ENCODE data around the gene TUBA3D. TPM values are rescaled to one million over a fixed set of nuclear protein-coding genes. Genes with fewer than 3 reads are reported as not detected.
A peak's percentile ranks its signal among the peaks of the same experiment; 100 is the strongest.
"Not testable (repeated sequence)": the region's sequence is repeated elsewhere in the genome, so short reads cannot be mapped to it uniquely, and the experiment has no call there.

TUBA3D gene
- total RNA-seq, 5 donors from 2014 or later (not counting 1 experiment from before 2014, with no cell fraction given): not detected

DNA sequence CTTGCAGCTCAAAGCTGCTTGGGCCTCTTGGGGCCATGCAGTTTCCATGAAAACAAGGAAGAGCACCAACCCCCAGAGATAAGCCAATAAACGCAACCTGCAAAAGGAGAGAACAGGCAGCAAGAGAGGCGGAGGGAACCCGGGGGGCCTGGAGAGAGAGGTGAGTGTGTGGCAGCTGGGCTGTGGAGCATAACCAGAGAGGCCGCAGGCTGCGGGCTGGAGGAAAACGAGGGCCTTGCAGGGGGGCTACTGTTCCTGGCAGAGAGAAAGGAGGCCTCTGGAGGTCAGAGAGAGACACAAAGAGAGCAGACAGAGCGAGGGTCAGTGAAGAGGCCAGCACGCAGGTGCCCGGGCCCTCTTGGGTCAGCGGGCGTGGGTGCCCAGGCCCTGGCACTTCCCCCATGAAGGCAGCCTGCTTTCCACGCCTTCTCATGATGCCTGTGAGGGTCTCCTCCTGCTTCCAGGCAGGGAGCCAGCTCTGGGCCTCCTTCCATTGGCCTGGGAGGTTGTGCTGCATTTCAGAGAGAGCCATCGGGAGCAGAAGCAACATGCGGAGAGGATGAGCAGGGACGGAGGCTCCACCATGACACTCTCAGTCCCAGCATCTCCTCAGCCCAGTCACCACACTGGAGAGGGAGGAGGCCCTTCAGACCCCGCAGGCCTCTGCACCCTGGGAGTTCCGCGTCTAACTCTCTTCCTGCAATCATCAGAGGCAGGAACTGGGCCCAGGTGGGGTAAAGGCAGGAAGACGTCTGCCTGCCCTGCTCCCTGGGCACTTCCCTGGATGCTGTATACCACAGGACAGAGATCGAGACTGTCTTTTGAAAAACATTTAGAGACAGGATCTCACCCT lies 14.9 kb downstream of the TUBA3D start:
- H3K27me3 Mint-ChIP-seq; POLR2A ChIA-PET; CTCF ChIA-PET; H3K27me3 ChIP-seq (replicated peaks in 1 of 2; ENCODE audit: control insufficient read depth in 2 of 2, extremely low read depth in 1 of 2, insufficient read depth in 2 of 2, low read length in 1 of 2); H3K36me3 Mint-ChIP-seq; H3K27ac ChIP-seq (ENCODE audit: low read length); H3K9me3 Mint-ChIP-seq; H3K36me3 ChIP-seq (ENCODE audit: control insufficient read depth in 2 of 2, extremely low read depth in 1 of 2, insufficient read depth in 1 of 2, low read length in 1 of 2); ATAC-seq (replicated peaks in 1 of 4); H3K9me3 ChIP-seq: not testable (repeated sequence)
- Mint-ChIP-seq H3K4me1 (peaks cover 42 to 52% (median 51%) of the 10 kb centered on the region in 3 donors), H3K4me3 (peak overlapping the region; percentile 81 to 87 (median 82)), H3K27ac (peak overlapping the region; percentile 87 to 89)
- H3K4me3 ChIP-seq (ENCODE audit: control insufficient read depth in 1 of 2, extremely low read depth in 1 of 2, low read length in 1 of 2): peak overlapping the region; percentile 26 to 54
- 66% methylated on average over 13 of the region's 20 CpGs for WGBS (ENCODE audit: insufficient coverage)
- H3K4me1 ChIP-seq (ENCODE audit: control insufficient read depth in 1 of 2, extremely low read depth in 1 of 2, insufficient read depth in 2 of 2, low read length in 2 of 2): peaks cover 5 to 43% of the 10 kb centered on the region in 2 experiments
- peak in 16 of 35 experiments; percentile 6 to 47 (median 16) for DNase-seq

DNA sequence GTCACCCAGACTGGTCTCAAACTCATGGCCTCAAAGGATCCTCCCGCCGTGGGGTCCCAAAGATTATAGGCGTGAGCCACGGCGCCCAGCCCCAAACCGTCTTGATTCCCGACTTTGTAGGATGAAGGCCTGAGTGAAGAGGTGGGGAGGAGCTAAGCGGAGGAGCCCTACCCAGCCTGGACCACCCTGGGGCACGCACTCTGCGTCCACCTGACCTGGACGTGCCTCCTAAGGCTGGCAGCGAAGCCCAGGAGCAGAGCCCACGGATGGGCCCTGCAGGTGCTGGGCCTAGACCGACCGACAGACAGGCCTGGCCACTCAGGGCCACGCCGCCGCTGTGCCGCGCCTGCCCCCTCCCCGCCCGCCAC lies 15.5 kb downstream of the TUBA3D start:
- Mint-ChIP-seq H3K4me3 (peak overlapping the region; percentile 81 to 87 (median 82)), H3K4me1 (peaks cover 43 to 54% (median 53%) of the 10 kb centered on the region in 3 donors), H3K27ac (peak overlapping the region; percentile 87 to 89)
- H3K9me3 Mint-ChIP-seq; ATAC-seq (replicated peaks in 1 of 4); H3K36me3 ChIP-seq (ENCODE audit: control insufficient read depth in 2 of 2, extremely low read depth in 1 of 2, insufficient read depth in 1 of 2, low read length in 1 of 2); POLR2A ChIA-PET; H3K36me3 Mint-ChIP-seq; H3K27me3 Mint-ChIP-seq; H3K27ac ChIP-seq (ENCODE audit: low read length); H3K27me3 ChIP-seq (replicated peaks in 1 of 2; ENCODE audit: control insufficient read depth in 2 of 2, extremely low read depth in 1 of 2, insufficient read depth in 2 of 2, low read length in 1 of 2); H3K9me3 ChIP-seq; DNase-seq; CTCF ChIA-PET: not testable (repeated sequence)
- WGBS (ENCODE audit: insufficient coverage): 11% methylated on average over 12 of the region's 22 CpGs
- H3K4me3 ChIP-seq (ENCODE audit: control insufficient read depth in 1 of 2, extremely low read depth in 1 of 2, low read length in 1 of 2): peak overlapping the region; percentile 26 to 54
- H3K4me1 ChIP-seq (ENCODE audit: control insufficient read depth in 1 of 2, extremely low read depth in 1 of 2, insufficient read depth in 2 of 2, low read length in 2 of 2): peaks cover 5 to 43% of the 10 kb centered on the region in 2 experiments

DNA sequence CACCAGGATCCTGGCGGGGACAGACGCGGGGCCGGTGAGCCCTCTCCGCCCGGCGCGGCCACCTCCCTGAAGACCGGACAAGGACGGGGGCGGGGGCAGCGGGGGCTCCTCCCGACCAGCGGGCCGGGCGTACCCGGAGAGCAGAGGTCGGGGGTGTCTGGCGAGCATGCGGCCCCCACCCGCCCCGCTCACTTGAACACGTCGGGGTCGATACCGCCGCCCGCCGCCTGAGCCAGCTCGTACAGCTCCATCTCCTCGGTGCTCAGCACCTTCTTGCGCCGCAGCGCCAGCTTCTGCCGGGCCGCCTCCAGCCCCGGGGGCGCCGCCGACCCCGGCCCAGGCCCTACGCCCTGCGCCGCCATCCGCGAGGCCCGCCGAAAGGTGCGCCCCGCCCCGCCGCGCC lies 16.1 kb downstream of the TUBA3D start, which contains the start of gene MZT2A:
Gene MZT2A (minus strand): TSS at position 383 of the 403 bp plus-strand sequence. CDS start 21 bp downstream, at position 362.
- 0% methylated on average over 50 of the region's 53 CpGs for WGBS (ENCODE audit: insufficient coverage)
- H3K4me3 Mint-ChIP-seq: peak within 1 kb of the TSS; percentile 94 to 96 (median 95)
- CTCF ChIA-PET: interaction anchor here (0.6 to 1.4 kb wide), 3 partner anchors 11 to 398 kb away, joined by 3 to 13 read pairs (median 9); partner anchors contain the start of gene FAM168B (in 1 of the 2)
- H3K27ac Mint-ChIP-seq: peak within 1 kb of the TSS; percentile 95 to 98
- H3K4me3 ChIP-seq (ENCODE audit: control insufficient read depth in 1 of 2, extremely low read depth in 1 of 2, low read length in 1 of 2): peak within 1 kb of the TSS; percentile 74 to 91
- H3K9me3 ChIP-seq; H3K36me3 ChIP-seq (ENCODE audit: control insufficient read depth in 2 of 2, extremely low read depth in 1 of 2, insufficient read depth in 1 of 2, low read length in 1 of 2); H3K36me3 Mint-ChIP-seq; H3K9me3 Mint-ChIP-seq; H3K27me3 ChIP-seq (replicated peaks in 1 of 2; ENCODE audit: control insufficient read depth in 2 of 2, extremely low read depth in 1 of 2, insufficient read depth in 2 of 2, low read length in 1 of 2); H3K27me3 Mint-ChIP-seq; POLR2A ChIA-PET: not testable (repeated sequence)
- DNase-seq (peak in 6 of 35 experiments; percentile 1 to 84 (median 10)), ATAC-seq (replicated peaks in 1 of 4) (peak in 1 of 4 experiments; percentile 0)
- peaks cover 41 to 54% (median 53%) of the 10 kb centered on the region in 3 donors for H3K4me1 Mint-ChIP-seq
- H3K4me1 ChIP-seq (ENCODE audit: control insufficient read depth in 1 of 2, extremely low read depth in 1 of 2, insufficient read depth in 2 of 2, low read length in 2 of 2): peaks cover 5 to 43% of the 10 kb centered on the region in 2 experiments
- peak within 1 kb of the TSS; percentile 92 for H3K27ac ChIP-seq (ENCODE audit: low read length)

DNA sequence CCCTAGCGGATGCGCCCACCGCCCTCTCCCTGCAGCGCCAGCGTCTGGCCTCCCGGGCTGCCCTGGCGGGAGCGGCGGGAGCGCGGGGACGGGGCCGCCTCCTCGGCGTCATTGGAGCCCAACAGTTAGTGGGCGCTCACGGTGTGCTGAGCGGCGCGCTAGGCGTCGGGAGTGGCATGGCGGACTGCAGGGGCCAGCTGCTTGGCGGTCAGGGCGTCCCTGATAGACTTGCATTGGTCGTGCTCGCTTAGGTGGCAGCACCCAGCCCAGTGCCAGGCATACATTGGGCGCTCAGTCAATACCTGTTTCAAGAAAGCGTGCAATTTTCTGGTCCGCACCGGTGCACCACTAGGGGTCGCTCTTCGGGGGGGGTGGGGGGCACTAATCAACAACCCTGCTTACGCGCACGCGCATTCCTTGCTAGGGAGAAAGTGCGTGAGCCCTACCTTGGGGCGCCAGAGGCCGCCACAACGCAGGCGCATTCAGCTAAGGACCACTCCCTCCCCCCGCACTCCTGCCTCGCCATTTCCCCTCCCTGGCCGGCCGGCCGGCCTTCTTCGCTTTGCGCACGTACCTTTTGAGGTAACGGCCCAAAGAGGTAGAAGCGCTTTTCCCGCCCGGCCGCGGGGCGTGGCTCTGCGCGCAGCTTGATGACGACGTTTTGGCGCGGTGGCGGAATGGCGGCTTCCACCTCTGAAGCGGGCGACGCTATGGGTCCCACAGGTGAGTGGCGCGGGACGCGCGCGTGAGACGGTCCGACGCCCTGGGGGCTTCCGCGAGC lies 16.7 kb downstream of the TUBA3D start:
- Mint-ChIP-seq H3K4me1 (peaks cover 44 to 54% (median 53%) of the 10 kb centered on the region in 3 donors), H3K27ac (peak overlapping the region; percentile 95 to 98), H3K4me3 (peak overlapping the region; percentile 94 to 96 (median 95)), H3K27me3 (no peaks in the 10 kb centered on the region), H3K36me3 (peaks cover 4% of the 10 kb centered on the region), H3K9me3 (no peaks in the 10 kb centered on the region)
- Histone ChIP-seq H3K4me3 (ENCODE audit: control insufficient read depth in 1 of 2, extremely low read depth in 1 of 2, low read length in 1 of 2) (peak overlapping the region; percentile 74 to 91), H3K4me1 (ENCODE audit: control insufficient read depth in 1 of 2, extremely low read depth in 1 of 2, insufficient read depth in 2 of 2, low read length in 2 of 2) (peaks cover 5 to 43% of the 10 kb centered on the region in 2 experiments), H3K27me3 (replicated peaks in 1 of 2; ENCODE audit: control insufficient read depth in 2 of 2, extremely low read depth in 1 of 2, insufficient read depth in 2 of 2, low read length in 1 of 2) (no peaks in the 10 kb centered on the region), H3K36me3 (ENCODE audit: control insufficient read depth in 2 of 2, extremely low read depth in 1 of 2, insufficient read depth in 1 of 2, low read length in 1 of 2) (peaks cover 0 to 3% of the 10 kb centered on the region in 2 donors), H3K9me3 (no peaks in the 10 kb centered on the region), H3K27ac (ENCODE audit: low read length) (peak overlapping the region; percentile 92)
- WGBS (ENCODE audit: insufficient coverage): under 1% methylated on average over 72 of the region's 79 CpGs
- ChIA-PET CTCF (interaction anchor here (0.6 to 1.4 kb wide), 8 partner anchors 10 to 1311 kb away, joined by 3 to 13 read pairs (median 3); partner anchors contain the start of genes FAM168B (in 1 of the 2), MZT2B (in 1 of the 2) and SMPD4 (in 1 of the 2)), POLR2A (interaction anchor here (0.5 to 0.6 kb wide), 2 partner anchors 10 to 431 kb away, joined by 3 to 4 read pairs; no protein-coding TSS in a partner anchor)
- DNase-seq (peak; percentile 84 to 96 (median 90)), ATAC-seq (replicated peaks in 1 of 4) (peak; percentile 73 to 77 (median 75))

DNA sequence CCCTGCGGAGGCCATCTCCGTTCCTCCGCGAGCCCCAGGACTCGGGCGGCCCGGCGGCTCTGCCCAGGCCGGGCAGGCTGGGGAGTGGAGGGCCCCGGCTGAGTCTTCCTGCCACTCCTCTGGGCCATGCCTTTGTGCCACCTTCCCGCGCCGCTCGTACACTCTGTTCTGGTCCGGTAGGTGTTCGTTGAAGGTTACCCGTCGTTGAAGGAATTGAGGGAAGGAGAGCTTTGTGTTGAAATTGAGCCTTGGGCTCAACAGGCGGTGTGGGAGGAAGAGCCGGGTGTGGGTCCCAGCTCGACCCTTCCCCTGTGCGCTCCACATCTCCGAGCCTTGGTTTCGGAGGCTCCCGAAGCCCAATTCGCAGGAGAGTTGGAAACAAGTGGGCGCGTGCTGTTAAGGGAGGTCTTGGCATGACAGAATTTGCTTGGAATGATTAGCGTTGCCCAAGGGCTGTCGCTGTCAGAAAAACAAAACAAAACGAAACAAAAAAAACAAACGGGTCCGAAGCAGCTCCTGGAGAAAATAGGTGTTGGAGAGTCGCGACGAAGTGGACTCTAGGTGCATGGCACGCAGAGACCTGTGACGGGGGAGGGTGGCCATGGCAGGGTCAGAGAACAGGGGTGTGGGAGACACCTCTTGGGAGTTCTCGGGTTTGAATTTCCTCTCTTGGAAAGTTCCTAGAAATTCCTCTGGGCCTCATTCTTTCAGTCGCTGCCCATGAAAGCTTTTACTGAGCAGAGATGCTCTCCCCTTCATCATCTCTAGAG lies 17.5 kb downstream of the TUBA3D start:
- H3K9me3 ChIP-seq: no peaks in the 10 kb centered on the region
- under 1% methylated on average over 33 of the region's 40 CpGs for WGBS (ENCODE audit: insufficient coverage)
- ChIA-PET POLR2A (interaction anchor here in 1 of 2 donors (0.5 to 0.6 kb wide), 2 partner anchors 432 to 1617 kb away, joined by 4 to 8 read pairs; no protein-coding TSS in a partner anchor), CTCF (interaction anchor here (0.7 to 1.4 kb wide), 8 partner anchors 36 to 1311 kb away, joined by 3 to 9 read pairs (median 3); partner anchors contain the start of genes FAM168B (in 1 of the 2), MZT2B (in 1 of the 2) and SMPD4 (in 1 of the 2))
- peak; percentile 31 to 42 (median 36) for ATAC-seq (replicated peaks in 1 of 4)
- H3K27ac ChIP-seq (ENCODE audit: low read length): peak overlapping the region; percentile 92
- Mint-ChIP-seq H3K4me3 (peak overlapping the region; percentile 94 to 96 (median 95)), H3K36me3 (peaks cover 9% of the 10 kb centered on the region), H3K27me3 (no peaks in the 10 kb centered on the region), H3K9me3 (no peaks in the 10 kb centered on the region), H3K4me1 (peaks cover 42 to 53% (median 48%) of the 10 kb centered on the region in 3 donors), H3K27ac (peak overlapping the region; percentile 95 to 98)
- H3K27me3 ChIP-seq (replicated peaks in 1 of 2; ENCODE audit: control insufficient read depth in 2 of 2, extremely low read depth in 1 of 2, insufficient read depth in 2 of 2, low read length in 1 of 2): no peaks in the 10 kb centered on the region
- DNase-seq: no peak
- peaks cover 5 to 43% of the 10 kb centered on the region in 2 experiments for H3K4me1 ChIP-seq (ENCODE audit: control insufficient read depth in 1 of 2, extremely low read depth in 1 of 2, insufficient read depth in 2 of 2, low read length in 2 of 2)
- peak overlapping the region; percentile 74 to 91 for H3K4me3 ChIP-seq (ENCODE audit: control insufficient read depth in 1 of 2, extremely low read depth in 1 of 2, low read length in 1 of 2)
- peaks cover 0 to 4% of the 10 kb centered on the region in 2 donors for H3K36me3 ChIP-seq (ENCODE audit: control insufficient read depth in 2 of 2, extremely low read depth in 1 of 2, insufficient read depth in 1 of 2, low read length in 1 of 2)
